Femur (tissue), 1 donor: ENCODE results near the gene TNNT2.

ENCODE experiments used
- DNase-seq: peaks from one replicate; pipeline ENCODE4 v3.0.0-alpha.2; 2017

The TNNT2 gene

DNA sequence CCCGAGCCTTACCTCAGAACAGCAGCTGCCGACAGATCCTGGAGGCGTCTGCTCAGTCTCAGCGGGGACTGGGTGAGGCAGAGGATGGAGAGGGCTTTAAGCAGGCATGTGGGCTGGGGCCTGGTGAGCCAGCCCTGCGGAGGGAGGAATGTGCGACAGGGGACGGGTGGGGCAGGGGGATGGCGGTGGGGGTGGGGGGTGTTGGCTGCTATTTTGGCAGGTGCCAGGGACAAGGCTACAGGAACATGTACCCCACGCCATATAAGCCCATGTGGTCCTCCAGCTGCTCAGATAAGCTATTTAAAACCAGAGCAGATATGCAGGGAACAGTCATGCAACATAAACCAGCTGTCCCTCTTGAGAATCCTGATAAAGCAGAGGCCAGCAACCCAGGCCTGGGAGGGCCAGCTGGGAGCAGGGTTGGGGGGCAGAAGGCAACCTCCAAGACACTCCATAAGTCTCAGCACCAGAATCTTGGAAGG is at the start of gene TNNT2:
TNNT2 (minus strand) TSS at position 70 of the 482 bp plus-strand sequence. CDS start 4,426 bp downstream, outside the sequence.
- DNase-seq = peak; percentile 79

GRCh38 chr1:201426479-201427310 is 49.2 kb upstream of the TNNT2 start:
- peak; percentile 67 for DNase-seq

DNA sequence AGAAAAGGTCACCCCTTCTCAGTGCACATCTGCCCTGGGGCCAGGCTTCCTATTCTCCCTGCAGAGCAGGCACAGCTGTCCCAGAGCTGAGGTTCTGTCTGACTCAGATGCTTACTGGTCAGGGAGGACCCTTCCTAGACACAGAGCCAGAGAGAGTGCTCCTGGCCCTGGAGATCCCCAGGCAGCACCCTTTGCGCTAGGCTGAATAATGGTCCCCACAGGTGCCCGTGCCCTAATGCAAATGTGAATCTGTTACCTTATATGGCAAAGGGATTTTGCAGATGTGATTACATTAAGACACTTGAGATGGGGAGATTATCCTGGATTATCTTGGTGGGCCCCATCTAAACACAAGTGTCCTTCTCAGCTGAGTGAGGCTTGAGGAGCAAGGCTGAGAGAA is 46.7 kb upstream of the TNNT2 start:
- no peak for DNase-seq

GRCh38 chr1:201423655-201424054 is 46.2 kb upstream of the TNNT2 start:
- no peak for DNase-seq

DNA sequence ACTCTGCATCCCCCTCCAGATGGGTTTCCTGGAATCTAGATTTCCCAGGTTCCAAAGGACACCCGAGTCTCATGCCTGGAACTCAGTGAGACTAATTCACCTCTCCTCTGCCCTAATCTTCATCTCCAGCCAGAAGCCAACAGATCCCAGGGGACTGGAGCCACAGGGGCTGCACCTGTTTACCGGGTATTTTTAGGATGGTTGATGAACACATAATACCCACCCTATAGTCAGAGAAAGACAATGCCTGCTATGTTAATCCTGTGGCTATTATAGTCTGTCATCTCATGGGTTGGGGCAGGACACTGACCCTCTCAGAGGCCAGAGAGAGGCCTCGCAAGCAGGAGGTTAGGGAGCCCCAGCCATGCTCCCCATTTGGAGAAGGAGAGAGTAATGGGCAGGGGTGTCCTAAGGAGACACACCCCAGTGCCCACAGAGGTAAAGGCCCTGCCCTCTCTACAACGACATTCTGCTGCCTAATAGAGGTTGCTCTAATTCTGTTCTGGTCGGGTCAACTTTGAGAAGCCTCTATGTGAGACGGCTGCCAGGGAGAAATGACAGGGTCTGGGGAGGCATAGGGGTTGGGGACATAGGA is 45.1 kb upstream of the TNNT2 start:
- no peak for DNase-seq

DNA sequence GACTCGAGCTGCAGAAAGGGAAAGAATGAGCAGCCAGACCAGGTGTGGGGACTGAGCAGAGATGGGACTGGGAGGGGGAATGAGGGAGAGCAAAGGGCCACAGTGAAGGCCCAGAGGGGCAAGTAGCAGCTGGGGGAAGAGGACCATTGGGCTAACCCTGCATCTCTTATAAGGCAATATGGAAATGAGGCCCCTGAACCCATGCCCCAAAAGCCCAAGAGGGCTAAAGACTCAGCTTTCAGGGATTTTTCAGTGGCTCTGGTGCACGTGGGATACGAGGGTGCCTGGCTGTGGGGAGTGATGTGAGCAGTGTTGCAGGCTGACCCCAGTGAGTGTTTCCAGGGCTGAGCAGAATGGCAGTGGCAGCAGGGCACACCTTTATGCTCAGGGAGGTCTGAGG is 44.5 kb upstream of the TNNT2 start:
- DNase-seq = no peak

GRCh38 chr1:201421041-201421440 is 43.6 kb upstream of the TNNT2 start:
- DNase-seq = no peak

- no peak for DNase-seq
Measured at GRCh38 chr1:201420608-201421002, 43.1 kb upstream of the TNNT2 start.

- peak; percentile 80 for DNase-seq
Measured at GRCh38 chr1:201419746-201420607, 42.5 kb upstream of the TNNT2 start.

- no peak for DNase-seq
Measured at GRCh38 chr1:201419256-201419655, 41.8 kb upstream of the TNNT2 start.

DNA sequence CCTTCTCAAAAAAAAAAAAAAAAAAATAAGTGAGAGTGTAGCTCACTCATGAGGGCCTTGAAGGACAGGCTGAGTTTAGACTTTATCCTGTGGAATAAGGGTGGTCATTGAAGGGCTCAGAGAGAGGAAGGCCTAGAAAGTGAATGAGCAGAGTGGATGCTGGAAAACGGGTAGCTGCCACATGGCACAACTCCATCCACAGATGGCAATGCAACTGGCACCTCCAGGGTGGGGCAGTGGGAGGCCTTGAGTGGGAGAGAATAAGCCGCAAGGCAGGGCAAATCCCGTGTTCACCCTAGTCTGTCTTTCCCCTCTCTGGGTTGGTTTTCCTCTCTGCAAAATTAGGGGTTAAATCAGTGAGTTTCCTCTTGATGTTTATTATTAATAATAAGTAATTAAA is 41.0 kb upstream of the TNNT2 start:
- no peak for DNase-seq

DNA sequence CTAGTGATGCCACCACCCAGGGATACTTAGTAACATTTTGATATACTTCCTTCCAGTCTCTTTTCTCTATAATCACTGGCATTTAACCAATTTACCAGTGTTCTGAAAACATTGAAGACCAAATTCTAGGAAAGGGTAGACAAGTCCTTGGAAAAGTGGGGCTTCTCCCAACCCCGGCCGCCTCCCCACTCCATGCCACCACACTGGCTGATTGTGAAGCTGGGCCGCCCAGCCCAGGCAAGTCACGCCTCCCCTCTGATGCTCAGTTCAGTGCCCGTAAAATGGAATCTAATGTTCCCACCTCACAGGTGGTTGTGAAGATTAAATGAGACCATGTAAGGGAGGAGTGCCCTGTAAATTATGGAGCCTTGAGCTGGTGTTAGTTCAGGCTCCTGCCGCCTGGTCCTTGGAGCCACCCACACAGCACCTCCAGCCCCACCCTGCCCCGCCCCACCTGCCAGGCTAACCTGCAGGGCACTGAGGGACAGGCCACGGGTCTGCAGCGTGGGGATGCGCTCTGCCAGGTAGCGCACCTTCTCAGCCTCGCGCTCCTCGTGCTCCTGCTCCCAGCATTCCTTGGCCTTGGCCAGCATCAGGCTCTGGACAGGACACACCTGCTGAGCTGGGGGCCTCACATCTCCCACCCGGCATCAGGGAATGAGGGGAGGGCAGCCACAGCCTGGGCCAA is 36.7 kb upstream of the TNNT2 start:
- DNase-seq = no peak

DNA sequence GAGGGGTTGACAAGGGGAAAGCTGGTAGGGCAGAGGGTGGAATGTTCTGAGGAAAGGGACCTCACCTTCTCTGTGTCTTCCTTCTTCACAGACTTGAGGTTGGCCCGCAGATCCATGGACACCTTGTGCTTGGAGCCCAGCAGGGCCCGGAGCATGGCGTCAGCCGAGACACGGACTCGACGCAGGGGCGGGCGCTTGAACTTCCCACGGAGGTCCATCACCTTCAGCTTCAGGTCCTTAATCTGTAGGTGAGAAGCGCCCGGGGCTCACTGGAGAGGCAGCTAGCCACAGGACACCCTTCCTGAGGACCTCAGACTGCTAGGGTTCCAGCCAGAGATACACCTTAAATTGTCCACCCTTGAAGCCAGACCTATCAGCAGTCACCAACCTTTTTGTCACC is 33.8 kb upstream of the TNNT2 start:
- DNase-seq = no peak

- DNase-seq = no peak
Measured at GRCh38 chr1:201409440-201409839, 32.0 kb upstream of the TNNT2 start.

GRCh38 chr1:201408834-201409200 is 31.3 kb upstream of the TNNT2 start:
- no peak for DNase-seq

DNA sequence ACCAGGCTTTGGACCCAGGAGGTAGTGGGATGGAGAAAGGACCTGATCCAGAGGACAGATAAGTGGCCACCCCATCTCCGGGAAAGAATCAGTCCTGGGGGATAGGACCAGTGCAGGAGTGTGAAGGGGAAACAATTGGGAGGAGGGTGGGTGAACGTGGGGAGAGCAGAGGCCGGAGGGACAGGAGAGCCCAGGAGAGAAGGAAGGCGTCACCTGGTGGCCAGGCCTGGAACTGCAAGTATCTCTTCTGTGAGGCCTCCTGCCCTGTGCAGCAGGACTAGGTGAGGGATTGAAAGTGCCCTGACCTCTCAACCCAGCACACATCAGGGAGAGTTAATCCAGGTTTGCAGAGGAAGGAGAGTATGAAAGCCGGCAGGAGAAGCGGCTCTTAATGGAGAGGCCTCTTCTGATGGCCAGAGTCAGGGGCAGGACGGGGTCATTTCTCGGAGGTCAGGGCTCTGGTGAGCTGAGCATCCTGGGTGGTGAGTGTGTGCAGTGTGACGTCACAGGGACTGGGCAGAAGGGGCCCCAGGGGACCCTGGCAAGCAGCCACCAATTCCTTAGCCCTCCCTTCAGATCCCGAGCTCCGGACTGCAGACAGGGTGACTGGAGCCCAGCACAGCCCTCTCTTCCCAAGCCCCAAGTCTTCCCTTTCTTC is 30.8 kb upstream of the TNNT2 start:
- DNase-seq = peak; percentile 81

DNA sequence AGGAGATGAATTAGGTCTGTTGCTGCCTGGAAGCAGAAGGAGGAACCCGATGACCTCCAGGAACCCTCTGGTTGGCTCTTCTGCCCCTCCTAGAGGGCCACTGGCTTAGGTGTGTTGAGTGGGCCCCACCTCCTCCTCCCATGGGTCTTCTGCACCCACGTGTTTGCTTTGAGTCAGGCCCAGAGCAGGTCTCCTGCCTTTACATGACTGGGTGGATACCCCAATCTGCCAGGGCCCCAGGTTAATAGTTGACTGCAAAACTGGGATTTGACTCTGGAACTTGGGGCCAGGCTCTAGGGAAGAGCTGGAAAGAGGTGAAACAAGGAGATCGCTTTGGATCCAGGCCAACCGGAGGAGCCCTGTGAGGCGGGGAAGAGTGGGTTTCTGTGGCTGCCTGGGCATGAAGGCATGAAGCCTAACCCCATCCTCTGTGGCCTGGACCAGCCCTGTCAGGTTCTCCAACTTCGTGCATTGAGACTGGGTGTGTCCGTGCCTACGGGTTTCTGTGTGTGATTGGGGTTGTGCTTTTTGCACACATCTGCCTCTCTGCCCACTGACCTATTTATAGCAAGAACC is 29.4 kb upstream of the TNNT2 start:
- no peak for DNase-seq

DNA sequence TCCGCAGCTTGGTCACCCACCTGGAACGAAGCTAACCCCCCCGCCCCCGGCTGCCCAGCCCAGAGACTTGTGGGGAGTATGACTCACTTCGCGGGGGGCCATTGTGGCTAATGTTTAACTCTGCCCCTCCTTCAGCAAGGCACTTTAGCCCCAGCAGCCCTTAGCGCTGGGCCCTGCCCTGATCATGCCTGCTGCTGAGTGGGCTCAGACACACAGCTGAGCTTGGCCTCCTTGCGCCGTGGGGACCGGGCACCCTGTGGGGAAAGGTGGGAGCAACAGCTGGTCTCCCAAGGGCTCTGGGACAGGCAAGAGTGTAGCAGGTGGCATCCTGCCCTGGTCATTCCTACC is 28.0 kb upstream of the TNNT2 start:
- no peak for DNase-seq

DNA sequence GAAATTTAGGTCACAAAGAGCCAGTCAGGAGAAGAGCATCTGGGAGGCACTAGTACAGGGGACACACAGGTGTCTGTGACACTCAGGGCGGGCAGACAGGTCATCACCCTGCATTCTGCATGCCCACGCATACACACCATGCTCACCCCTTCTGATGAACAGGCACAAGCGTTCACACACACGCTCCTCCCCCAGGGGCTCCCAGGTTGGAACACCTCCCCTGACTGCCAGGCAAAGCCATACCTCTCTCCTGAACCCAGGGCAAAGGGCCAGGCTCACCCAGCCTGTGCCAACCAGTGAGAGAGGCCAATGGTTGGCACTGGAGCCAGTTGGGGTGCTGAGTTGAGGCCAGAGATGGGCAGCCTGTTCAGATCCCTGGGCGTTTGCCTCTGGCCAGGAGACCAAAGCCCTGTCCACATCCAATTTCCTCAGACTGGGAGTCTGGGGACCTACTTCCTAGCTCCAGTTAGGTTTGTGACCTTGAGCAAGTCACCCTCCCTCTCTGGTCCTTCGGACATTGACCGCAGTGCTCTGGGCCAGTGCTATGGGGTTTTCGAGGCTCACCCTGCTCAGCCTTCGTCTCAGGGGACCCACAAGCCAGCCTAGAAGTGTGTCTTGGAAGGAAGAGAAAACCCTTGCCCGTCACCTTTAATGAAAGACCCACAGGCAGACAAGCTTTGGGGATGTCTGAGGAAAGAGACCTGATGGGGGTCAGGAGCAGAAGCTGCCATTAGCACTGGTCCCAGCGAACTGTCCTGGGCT is 27.4 kb upstream of the TNNT2 start:
- DNase-seq = no peak

DNA sequence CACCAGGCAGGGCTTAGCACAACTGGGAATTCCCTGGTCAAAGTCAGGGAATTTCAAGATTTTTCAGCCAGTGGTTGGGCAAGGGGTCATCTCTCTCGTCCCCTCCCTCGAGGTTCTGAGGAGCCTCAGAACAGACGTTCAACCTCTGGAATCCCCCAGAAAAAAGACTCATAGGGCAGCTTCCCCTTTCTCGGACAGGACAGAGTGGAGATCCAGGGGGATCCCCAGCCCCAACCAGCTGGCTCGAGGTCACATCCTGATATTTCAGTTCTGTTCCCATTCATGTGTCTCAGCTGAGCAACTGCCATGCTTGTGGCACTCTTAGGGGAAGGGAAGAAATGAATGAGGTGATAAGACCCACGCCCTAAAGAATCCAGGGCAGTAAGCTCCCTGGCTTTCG is 26.6 kb upstream of the TNNT2 start:
- DNase-seq = no peak

DNA sequence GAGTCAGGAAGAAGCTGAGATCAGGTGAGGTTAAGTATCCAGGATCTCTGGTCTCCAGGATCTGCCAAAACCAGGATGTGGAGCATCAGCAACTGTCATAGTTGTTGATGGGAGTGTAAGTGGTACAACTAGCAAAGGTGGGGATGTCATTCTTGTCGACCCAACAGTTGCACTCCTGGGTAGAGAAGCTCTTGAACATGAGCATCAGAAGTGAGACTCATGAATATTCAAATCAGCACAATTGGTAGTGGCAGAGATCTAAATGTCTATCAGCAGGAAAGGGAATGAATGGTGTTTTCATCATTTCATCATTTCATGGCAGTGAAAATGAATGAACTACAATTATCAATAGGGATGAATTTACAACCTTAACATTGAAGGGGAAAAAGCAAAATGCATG is 25.9 kb upstream of the TNNT2 start:
- no peak for DNase-seq
